Forelimb muscle (tissue), 1 donor: Measurements from ENCODE around the gene TAS2R43. TPM values are rescaled to one million over a fixed set of nuclear protein-coding genes. Genes with fewer than 3 reads are reported as not detected.
"Not testable (repeated sequence)": the region's sequence is repeated elsewhere in the genome, so short reads cannot be mapped to it uniquely, and the experiment has no call there.

Experiments used
- DNase-seq: peaks from one replicate; pipeline ENCODE4 v3.0.0-alpha.2; 2013; ENCODE audit warnings: low read depth
- polyA plus RNA-seq: library from polyadenylated mRNA; unstranded; fragments of 120-200 nt; gene quantifications from one replicate; pipeline ENCODE4 v1.2.1, GENCODE V29; 2013; ENCODE audit not compliant: insufficient read length

The TAS2R43 gene
- polyA plus RNA-seq: 0.35 TPM

- DNase-seq: no peak
Observed at GRCh38 chr12:11092128-11092527, at the start of gene TAS2R43. Gene TAS2R43 (minus strand): TSS chr12:11092313. CDS start chr12:11092229, 84 bp downstream.

GRCh38 chr12:11136075-11136474 is 44.0 kb upstream of the TAS2R43 start:
- no peak for DNase-seq

- DNase-seq: no peak
Observed at GRCh38 chr12:11134305-11134704, 42.2 kb upstream of the TAS2R43 start, which contains the start of gene TAS2R30. Gene TAS2R30 (minus strand): TSS chr12:11134644. CDS start chr12:11134244, 400 bp downstream.

GRCh38 chr12:11133816-11134215 is 41.7 kb upstream of the TAS2R43 start:
- no peak for DNase-seq

- no peak for DNase-seq
Observed at GRCh38 chr12:11133162-11133561, 41.0 kb upstream of the TAS2R43 start.

GRCh38 chr12:11130999-11131398 is 38.9 kb upstream of the TAS2R43 start:
- no peak for DNase-seq

- no peak for DNase-seq
Observed at GRCh38 chr12:11130382-11130781, 38.3 kb upstream of the TAS2R43 start.

- not testable (repeated sequence) for DNase-seq
Observed at GRCh38 chr12:11114130-11114529, 22.0 kb upstream of the TAS2R43 start.

- not testable (repeated sequence) for DNase-seq
Observed at GRCh38 chr12:11111213-11111612, 19.1 kb upstream of the TAS2R43 start.

GRCh38 chr12:11108862-11109261 is 16.7 kb upstream of the TAS2R43 start:
- DNase-seq: no peak

GRCh38 chr12:11107719-11108118 is 15.6 kb upstream of the TAS2R43 start:
- DNase-seq: no peak

- no peak for DNase-seq
Observed at GRCh38 chr12:11106288-11106687, 14.2 kb upstream of the TAS2R43 start.

- DNase-seq: no peak
Observed at GRCh38 chr12:11105546-11105945, 13.4 kb upstream of the TAS2R43 start.

- not testable (repeated sequence) for DNase-seq
Observed at GRCh38 chr12:11094910-11095309, 2.8 kb upstream of the TAS2R43 start.

- no peak for DNase-seq
Observed at GRCh38 chr12:11089246-11089645, 2.9 kb downstream of the TAS2R43 start.

- no peak for DNase-seq
Observed at GRCh38 chr12:11085419-11085818, 6.7 kb downstream of the TAS2R43 start.

GRCh38 chr12:11081987-11082386 is 10.1 kb downstream of the TAS2R43 start:
- DNase-seq: no peak

GRCh38 chr12:11078246-11078645 is 13.9 kb downstream of the TAS2R43 start:
- no peak for DNase-seq

- DNase-seq: no peak
Observed at GRCh38 chr12:11075642-11076041, 16.5 kb downstream of the TAS2R43 start.

- DNase-seq: no peak
Observed at GRCh38 chr12:11071414-11071813, 20.7 kb downstream of the TAS2R43 start.

GRCh38 chr12:11070999-11071398 is 21.1 kb downstream of the TAS2R43 start:
- DNase-seq: no peak

GRCh38 chr12:11069854-11070365 is 22.2 kb downstream of the TAS2R43 start:
- no peak for DNase-seq

- DNase-seq: peak; percentile 11
Observed at GRCh38 chr12:11067514-11067913, 24.6 kb downstream of the TAS2R43 start.

GRCh38 chr12:11062194-11062593 is 29.9 kb downstream of the TAS2R43 start, which contains the start of gene TAS2R46:
Gene TAS2R46 (minus strand): TSS chr12:11062294. CDS start chr12:11062294, 0 bp downstream.
- DNase-seq: not testable (repeated sequence)
